Activated CD8-positive, alpha-beta memory T cell treated with anti-CD3 and anti-CD28 coated beads for 1 hour (primary cell): Measurements from ENCODE around the gene COL16A1.

Experiments used
- DNase-seq, 2 donors: peaks; one replicate each; pipeline ENCODE4 v3.0.0-alpha.2; 2020; ENCODE audit warnings: low read depth in 1 of 2; ENCODE audit errors: extremely low read depth in 1 of 2

The COL16A1 gene

GRCh38 chr1:31733389-31734219, 29.8 kb upstream of the COL16A1 start:
- no peak for DNase-seq

- no peak for DNase-seq
Measured at GRCh38 chr1:31732751-31733289, 29.0 kb upstream of the COL16A1 start.

GRCh38 chr1:31732343-31732742, 28.5 kb upstream of the COL16A1 start:
- DNase-seq, result no peak

- DNase-seq, result no peak
Measured at GRCh38 chr1:31731049-31731565, 27.3 kb upstream of the COL16A1 start.

GRCh38 chr1:31730336-31731048, 26.7 kb upstream of the COL16A1 start:
- DNase-seq, result no peak

- no peak for DNase-seq
Measured at GRCh38 chr1:31727849-31728248, 24.0 kb upstream of the COL16A1 start.

GRCh38 chr1:31727195-31727594, 23.4 kb upstream of the COL16A1 start:
- DNase-seq, result no peak

- no peak for DNase-seq
Measured at GRCh38 chr1:31726715-31727114, 22.9 kb upstream of the COL16A1 start.

GRCh38 chr1:31725777-31726535, 22.1 kb upstream of the COL16A1 start:
- no peak for DNase-seq

GRCh38 chr1:31725134-31725533, 21.3 kb upstream of the COL16A1 start:
- no peak for DNase-seq

GRCh38 chr1:31723828-31724359, 20.1 kb upstream of the COL16A1 start:
- DNase-seq, result no peak

GRCh38 chr1:31718327-31718897, 14.6 kb upstream of the COL16A1 start:
- DNase-seq, result no peak

GRCh38 chr1:31717341-31717740, 13.5 kb upstream of the COL16A1 start:
- no peak for DNase-seq

- no peak for DNase-seq
Measured at GRCh38 chr1:31715873-31716220, 12.0 kb upstream of the COL16A1 start.

GRCh38 chr1:31715087-31715872, 11.5 kb upstream of the COL16A1 start:
- DNase-seq, result no peak

- DNase-seq, result no peak
Measured at GRCh38 chr1:31714442-31715086, 10.7 kb upstream of the COL16A1 start.

- no peak for DNase-seq
Measured at GRCh38 chr1:31712630-31713029, 8.8 kb upstream of the COL16A1 start.

GRCh38 chr1:31712068-31712467, 8.3 kb upstream of the COL16A1 start:
- DNase-seq, result no peak

- DNase-seq, result no peak
Measured at GRCh38 chr1:31708324-31708723, 4.5 kb upstream of the COL16A1 start.
